ENCODE results near the gene CGNL1.

Gene CGNL1

GRCh38 chr15:57554063-57554811 lies 177.9 kb downstream of the CGNL1 start:
- no peak overlapping the region for H3K4me3 ChIP-seq (ENCODE audit: control insufficient read depth, low read depth, low read length)
- TF ChIP-seq CTCF (conservative IDR thresholded peaks at IDR 0.05; ENCODE audit: control insufficient read depth, insufficient read depth, low read depth, low read length) = no peak
- no peak for DNase-seq (ENCODE audit: low read depth)

- no peak for TF ChIP-seq CTCF (conservative IDR thresholded peaks at IDR 0.05; ENCODE audit: control insufficient read depth, insufficient read depth, low read depth, low read length)
- no peak overlapping the region for H3K4me3 ChIP-seq (ENCODE audit: control insufficient read depth, low read depth, low read length)
- no peak for DNase-seq (ENCODE audit: low read depth)
These were observed 178.5 kb downstream of the CGNL1 start for GRCh38 chr15:57554812-57555179.

DNA sequence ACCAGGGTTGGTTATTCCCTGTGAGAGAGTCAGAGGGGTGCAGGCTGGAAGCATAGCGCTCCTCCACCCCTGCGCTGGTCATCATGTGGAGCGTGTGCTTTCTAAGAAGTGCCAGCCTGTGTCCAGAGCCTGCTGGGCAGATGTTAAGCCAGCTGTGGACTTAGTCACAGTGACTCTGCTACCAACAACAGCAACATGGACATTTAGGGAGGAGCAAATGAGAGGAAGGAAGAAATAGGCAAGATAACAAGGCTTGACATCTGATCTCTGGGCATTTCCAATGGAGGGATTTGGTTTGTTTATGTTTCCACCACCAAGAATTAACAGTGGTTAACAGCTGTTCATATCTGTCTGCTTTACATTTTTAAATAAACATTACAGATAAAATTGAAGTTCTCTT lies 179.0 kb downstream of the CGNL1 start:
- TF ChIP-seq CTCF (conservative IDR thresholded peaks at IDR 0.05; ENCODE audit: control insufficient read depth, insufficient read depth, low read depth, low read length) = no peak
- H3K4me3 ChIP-seq (ENCODE audit: control insufficient read depth, low read depth, low read length) = no peak overlapping the region
- DNase-seq (ENCODE audit: low read depth) = no peak

DNA sequence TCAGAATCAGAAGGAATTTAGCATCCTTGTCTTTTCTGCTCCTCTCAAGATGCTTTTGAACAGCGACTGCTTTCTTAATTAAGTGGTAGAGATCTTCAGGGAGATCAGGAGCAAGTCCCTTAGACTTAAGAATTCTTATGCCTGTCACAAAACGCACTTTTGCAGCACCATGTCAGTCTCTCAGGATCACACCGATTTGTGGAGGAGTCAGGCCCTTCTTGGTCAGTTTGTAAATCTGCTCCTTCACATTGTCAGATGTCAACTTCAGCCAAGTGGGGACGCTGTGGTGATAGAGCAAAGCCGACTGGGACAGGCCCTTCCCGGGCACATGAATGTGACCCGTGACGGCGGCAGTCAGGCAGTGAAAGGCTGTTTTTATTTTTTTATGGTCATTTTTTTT lies 179.7 kb downstream of the CGNL1 start:
- TF ChIP-seq CTCF (conservative IDR thresholded peaks at IDR 0.05; ENCODE audit: control insufficient read depth, insufficient read depth, low read depth, low read length) = no peak
- no peak for DNase-seq (ENCODE audit: low read depth)
- no peak overlapping the region for H3K4me3 ChIP-seq (ENCODE audit: control insufficient read depth, low read depth, low read length)

GRCh38 chr15:57557267-57557666 lies 181.0 kb downstream of the CGNL1 start:
- no peak overlapping the region for H3K4me3 ChIP-seq (ENCODE audit: control insufficient read depth, low read depth, low read length)
- TF ChIP-seq CTCF (conservative IDR thresholded peaks at IDR 0.05; ENCODE audit: control insufficient read depth, insufficient read depth, low read depth, low read length) = no peak
- no peak for DNase-seq (ENCODE audit: low read depth)

DNA sequence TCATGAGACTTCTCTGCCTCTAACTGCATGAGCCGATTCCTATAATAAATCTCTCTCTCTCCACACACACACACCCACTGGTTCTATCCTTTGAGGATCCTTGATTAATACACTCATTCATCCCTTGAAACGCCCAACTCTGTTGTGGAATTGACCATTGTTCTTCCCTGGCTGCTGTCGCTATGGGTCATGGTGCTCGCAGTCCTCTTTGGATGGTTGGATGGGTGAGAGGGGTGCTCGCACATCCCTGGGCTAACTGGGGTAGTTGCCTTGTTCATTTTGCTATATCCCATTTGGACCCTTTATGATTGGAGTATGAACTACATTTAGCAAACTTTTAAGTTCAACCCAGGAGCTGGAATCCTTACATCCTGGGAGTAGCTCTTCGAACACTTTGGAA lies 181.5 kb downstream of the CGNL1 start:
- no peak overlapping the region for H3K4me3 ChIP-seq (ENCODE audit: control insufficient read depth, low read depth, low read length)
- no peak for DNase-seq (ENCODE audit: low read depth)
- no peak for TF ChIP-seq CTCF (conservative IDR thresholded peaks at IDR 0.05; ENCODE audit: control insufficient read depth, insufficient read depth, low read depth, low read length)

- peak; percentile 92 for TF ChIP-seq CTCF (conservative IDR thresholded peaks at IDR 0.05; ENCODE audit: control insufficient read depth, insufficient read depth, low read depth, low read length)
- peak; percentile 45 for DNase-seq (ENCODE audit: low read depth)
- no peak overlapping the region for H3K4me3 ChIP-seq (ENCODE audit: control insufficient read depth, low read depth, low read length)
These were observed 183.6 kb downstream of the CGNL1 start for GRCh38 chr15:57559875-57560274.
